ENCODE measurements around the gene GABRR1.

- TF ChIP-seq CTCF (IDR thresholded peaks at IDR 0.05; ENCODE audit: poor library complexity) (no peak), EZH2phosphoT487 (IDR thresholded peaks at IDR 0.05; ENCODE audit: low read depth, severe bottlenecking, unreplicated experiment) (no peak), EZH2 (IDR thresholded peaks at IDR 0.05; ENCODE audit: borderline replicate concordance) (no peak)
These were observed 41.8 kb upstream of the GABRR1 start for GRCh38 chr6:89258912-89259311.

Measured in hepatocyte (in vitro differentiated cells).